HCT116 (cell line): ENCODE measurements around the gene CCNC. TPM values are rescaled to one million over a fixed set of nuclear protein-coding genes. Genes with fewer than 3 reads are reported as not detected.

ENCODE experiments used
- ATAC-seq: fragments of 200-7000 bp; cut with Tn5 transposase; 2 replicates; pipeline ENCODE4 v1.9.1; 2020; ENCODE audit warnings: mild to moderate bottlenecking, moderate library complexity
- BruUV-seq: library from RNA; stranded (reverse); fragments of 400-500 nt; replicated peaks from 2 replicates; lab custom pipeline; 2021; lab: Mats Ljungman, UMichigan
- CTCF ChIA-PET: fragments of 300-600 bp; sonication (Branson Sonifier 250); formaldehyde crosslinking; loops from one replicate; lab custom pipeline; 2021; ENCODE audit warnings: antibody characterized with exemption; lab: Charles Lee
- POLR2A ChIA-PET: fragments of 300-600, 350-600 bp; sonication (Branson Sonifier 250); formaldehyde crosslinking; loops from one replicate; lab custom pipeline; 2021; ENCODE audit warnings: antibody characterized with exemption; lab: Charles Lee
- RAD21 ChIA-PET, 2 experiments: fragments of 300-600 bp; sonication (Branson Sonifier 250); formaldehyde crosslinking; loops; one replicate each; lab custom pipeline; 2023; ENCODE audit warnings: low total read pairs in 2 of 2; ENCODE audit not compliant: uncharacterized antibody in 2 of 2, unreplicated experiment in 2 of 2, low non-redundant PET in 1 of 2; lab: Charles Lee
- DNase-seq: peaks from one replicate; pipeline ENCODE4 v3.0.0-alpha.2; 2010; ENCODE audit warnings: low read depth, low spot score
- H2AFZ ChIP-seq: fragments of 200-600 bp; shearing (Covaris generic), sonication (generic); 2 replicates; pipeline ENCODE4 v1.6.1; 2017; ENCODE audit warnings: low read depth, mixed run types, mixed read lengths, antibody characterized with exemption, low read length; ENCODE audit not compliant: poor library complexity, severe bottlenecking
- H3K27ac ChIP-seq: 2 replicates; pipeline ENCODE4 v1.5.1; 2012; ENCODE audit warnings: low read depth, low read length
- H3K27me3 ChIP-seq: fragments of 200-600 bp; sonication (generic); 2 replicates; pipeline ENCODE4 v1.6.1; 2016; ENCODE audit warnings: mixed run types, low read length, mixed read lengths; ENCODE audit not compliant: insufficient read depth
- H3K36me3 ChIP-seq, 2 experiments: fragments of 200-500 bp in 1 of 2; fragments of 200-600 bp in 1 of 2; sonication (Bioruptor generic) in 1 of 2; sonication (generic) in 1 of 2; 2 replicates each; pipeline versions ENCODE4 v1.5.1 to v1.6.1; 2014 to 2016; ENCODE audit warnings: low read length in 2 of 2, inconsistent platforms in 1 of 2, mixed read lengths in 1 of 2, mixed run types in 1 of 2; ENCODE audit not compliant: insufficient read depth in 2 of 2, control insufficient read depth in 1 of 2
- H3K4me1 ChIP-seq, 2 experiments: fragments of 200-600 bp in 1 of 2; sonication (generic) in 1 of 2; 2 replicates each; pipeline versions ENCODE4 v1.5.1 to v1.6.1; 2012 to 2017; ENCODE audit warnings: low read length in 2 of 2, inconsistent platforms in 1 of 2, mild to moderate bottlenecking in 1 of 2, mixed read lengths in 1 of 2, mixed run types in 1 of 2, moderate library complexity in 1 of 2; ENCODE audit not compliant: insufficient read depth in 2 of 2, control insufficient read depth in 1 of 2
- H3K4me2 ChIP-seq: fragments of 200-600 bp; sonication (generic); 2 replicates; pipeline ENCODE4 v1.6.1; 2017; ENCODE audit warnings: mixed run types, low read length, mixed read lengths
- H3K4me3 ChIP-seq, 2 experiments: fragments of 200-600 bp in 1 of 2; sonication (generic) in 1 of 2; replicated peaks in 1 of 2; 2 replicates each; pipeline ENCODE4 v1.5.1; 2011 to 2016; ENCODE audit warnings: low read length in 2 of 2, control low read depth in 1 of 2, low read depth in 1 of 2, mild to moderate bottlenecking in 1 of 2, mixed read lengths in 1 of 2, mixed run types in 1 of 2
- H3K79me2 ChIP-seq: fragments of 200-600 bp; sonication (generic); 2 replicates; pipeline ENCODE4 v1.6.1; 2017; ENCODE audit warnings: mild to moderate bottlenecking, mixed run types, low read length, moderate library complexity, mixed read lengths; ENCODE audit not compliant: insufficient read depth
- H3K9ac ChIP-seq: fragments of 200-600 bp; sonication (generic); 2 replicates; pipeline ENCODE4 v1.6.1; 2016; ENCODE audit warnings: low read length, mixed read lengths
- H3K9me2 ChIP-seq: fragments of 200-600 bp; sonication (generic), shearing (Covaris generic); 2 replicates; pipeline ENCODE4 v1.6.1; 2017; ENCODE audit warnings: mixed run types, mild to moderate bottlenecking, moderate library complexity; ENCODE audit not compliant: insufficient read depth
- H3K9me3 ChIP-seq, 2 experiments: fragments of 200-500 bp in 1 of 2; fragments of 200-600 bp in 1 of 2; sonication (Bioruptor generic) in 1 of 2; sonication (generic) in 1 of 2; 2 replicates each; pipeline ENCODE4 v1.6.1; 2014 to 2017; ENCODE audit warnings: low read length in 2 of 2, mixed read lengths in 2 of 2, inconsistent platforms in 1 of 2, low read depth in 1 of 2, mild to moderate bottlenecking in 1 of 2, mixed run types in 1 of 2, moderate library complexity in 1 of 2; ENCODE audit not compliant: control insufficient read depth in 1 of 2, insufficient read depth in 1 of 2
- H4K20me1 ChIP-seq: fragments of 200-600 bp; sonication (generic), shearing (Covaris generic); 2 replicates; pipeline ENCODE4 v1.6.1; 2017; ENCODE audit warnings: mixed run types, mild to moderate bottlenecking, moderate library complexity; ENCODE audit not compliant: insufficient read depth
- CEBPB ChIP-seq: IDR thresholded peaks from 2 replicates; pipeline ENCODE4 v1.6.1; 2012; ENCODE audit warnings: low read depth
- EGR1 ChIP-seq: IDR thresholded peaks from 2 replicates; pipeline ENCODE4 v1.6.1; 2012; ENCODE audit warnings: low read depth
- EZH2phosphoT487 ChIP-seq: fragments of 200-600 bp; IDR thresholded peaks from 2 replicates; pipeline ENCODE4 v1.6.1; 2018; ENCODE audit warnings: antibody characterized with exemption, borderline replicate concordance
- FOSL1 ChIP-seq: IDR thresholded peaks from 2 replicates; pipeline ENCODE4 v1.6.1; 2012; ENCODE audit warnings: low read depth
- JUND ChIP-seq: IDR thresholded peaks from 2 replicates; pipeline ENCODE4 v1.6.1; 2012
- RAD21 ChIP-seq: IDR thresholded peaks from 2 replicates; pipeline ENCODE4 v1.6.1; 2012; ENCODE audit warnings: low read depth, mild to moderate bottlenecking
- SIN3A ChIP-seq: IDR thresholded peaks from 2 replicates; pipeline ENCODE4 v1.6.1; 2012; ENCODE audit warnings: low read depth
- SP1 ChIP-seq: IDR thresholded peaks from 2 replicates; pipeline ENCODE4 v1.6.1; 2012; ENCODE audit warnings: low read depth
- SRF ChIP-seq: IDR thresholded peaks from 2 replicates; pipeline ENCODE4 v1.6.1; 2012; ENCODE audit warnings: low read depth
- TCF7L2 ChIP-seq: IDR thresholded peaks from 2 replicates; pipeline ENCODE4 v1.7.0; 2011; ENCODE audit warnings: borderline replicate concordance, inconsistent platforms; ENCODE audit not compliant: insufficient read depth, insufficient read length; ENCODE audit errors: extremely low read depth
- YY1 ChIP-seq: IDR thresholded peaks from 2 replicates; pipeline ENCODE4 v1.6.1; 2011; ENCODE audit warnings: low read length, low read depth, moderate library complexity, mild to moderate bottlenecking; ENCODE audit not compliant: insufficient replicate concordance; ENCODE audit errors: extremely low read depth
- ZFX ChIP-seq: fragments of 450-650 bp; IDR thresholded peaks from 2 replicates; pipeline ENCODE4 v1.6.1; 2017
- ZNF274 ChIP-seq: fragments of 200-500 bp; sonication (Bioruptor generic); IDR thresholded peaks from 2 replicates; pipeline ENCODE4 v1.6.1; 2014; ENCODE audit warnings: mild to moderate bottlenecking, low read depth, low read length, inconsistent platforms
- intact Hi-C: fragments of 100-400 bp; cut with micrococcal nuclease; formaldehyde crosslinking; loops from 2 replicates; pipeline ENCODE4 v1.10.0; 2022
- total RNA-seq: library from RNA; stranded (reverse); gene quantifications from one replicate; pipeline ENCODE4 v1.2.1, GENCODE V29; 2021; ENCODE audit not compliant: unreplicated experiment
- TF ChIP-seq, protein P1 (sequence below), 3 experiments: fragments of 200-600 bp in 1 of 3; sonication (generic) in 1 of 3; IDR thresholded peaks in 2 of 3; conservative IDR thresholded peaks in 1 of 3; 2 replicates each; pipeline ENCODE4 v1.5.1; 2012 to 2017; ENCODE audit warnings: low read depth in 2 of 3, low read length in 2 of 3, antibody characterized with exemption in 1 of 3, borderline replicate concordance in 1 of 3, control low read depth in 1 of 3, mild to moderate bottlenecking in 1 of 3, mixed read lengths in 1 of 3, mixed run types in 1 of 3, moderate library complexity in 1 of 3; ENCODE audit not compliant: insufficient read depth in 1 of 3
- TF ChIP-seq, protein P2 (sequence below): IDR thresholded peaks from 2 replicates; pipeline ENCODE4 v1.6.1; 2011; ENCODE audit warnings: mild to moderate bottlenecking, low read length, moderate library complexity; ENCODE audit not compliant: insufficient replicate concordance; ENCODE audit errors: extremely low read depth
- TF ChIP-seq, protein P3 (sequence below): IDR thresholded peaks from 2 replicates; pipeline ENCODE4 v1.6.1; 2012

The CCNC gene
- total RNA-seq, 1 experiment from 2014 or later, result 78.5 TPM

DNA sequence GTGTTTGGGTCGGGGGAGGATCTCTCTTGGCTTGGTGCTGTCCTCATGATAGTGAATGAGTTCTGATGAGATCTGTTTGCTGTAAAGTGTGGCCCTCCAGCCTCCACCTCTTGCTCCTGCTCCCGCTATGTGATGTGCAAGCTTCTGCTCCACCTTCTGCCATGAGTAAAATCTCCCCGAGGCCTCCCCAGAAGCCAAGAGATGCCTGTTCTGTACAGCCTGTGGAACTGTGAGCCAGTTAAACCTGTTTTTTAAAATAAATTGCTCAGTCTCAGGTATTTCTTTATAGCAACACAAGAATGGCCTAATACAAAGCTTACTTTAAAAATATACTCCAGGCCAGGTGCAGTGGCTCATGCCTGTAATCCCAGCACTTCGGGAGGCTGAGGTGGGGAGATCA is 11.3 kb upstream of the CCNC start:
- CTCF ChIA-PET, result no interaction called here
- RAD21 ChIA-PET, result no interaction called here
- Histone ChIP-seq H3K4me3 (no peak overlapping the region), H4K20me1 (no peaks in the 10 kb centered on the region), H3K4me2 (no peak overlapping the region), H3K4me1 (no peaks in the 10 kb centered on the region), H3K27me3 (no peaks in the 10 kb centered on the region), H3K9me3 (no peaks in the 10 kb centered on the region), H3K27ac (no peak overlapping the region), H3K79me2 (no peaks in the 10 kb centered on the region), H2AFZ (no peak overlapping the region), H3K9me2 (no peaks in the 10 kb centered on the region), H3K36me3 (no peaks in the 10 kb centered on the region), H3K9ac (no peak overlapping the region)
- DNase-seq (no peak), ATAC-seq (no peak)
- intact Hi-C loops, result no loop called here
- POLR2A ChIA-PET, result no interaction called here
- no peak for TF ChIP-seq SP1
- no peak for TF ChIP-seq EGR1
- no peak for TF ChIP-seq FOSL1
- TF ChIP-seq TCF7L2, result no peak
- TF ChIP-seq JUND, result no peak
- TF ChIP-seq EZH2phosphoT487, result no peak
- no peak for TF ChIP-seq ZFX
- no peak for TF ChIP-seq SIN3A
- no peak for TF ChIP-seq RAD21
- TF ChIP-seq YY1, result no peak
- TF ChIP-seq, protein P1, sequence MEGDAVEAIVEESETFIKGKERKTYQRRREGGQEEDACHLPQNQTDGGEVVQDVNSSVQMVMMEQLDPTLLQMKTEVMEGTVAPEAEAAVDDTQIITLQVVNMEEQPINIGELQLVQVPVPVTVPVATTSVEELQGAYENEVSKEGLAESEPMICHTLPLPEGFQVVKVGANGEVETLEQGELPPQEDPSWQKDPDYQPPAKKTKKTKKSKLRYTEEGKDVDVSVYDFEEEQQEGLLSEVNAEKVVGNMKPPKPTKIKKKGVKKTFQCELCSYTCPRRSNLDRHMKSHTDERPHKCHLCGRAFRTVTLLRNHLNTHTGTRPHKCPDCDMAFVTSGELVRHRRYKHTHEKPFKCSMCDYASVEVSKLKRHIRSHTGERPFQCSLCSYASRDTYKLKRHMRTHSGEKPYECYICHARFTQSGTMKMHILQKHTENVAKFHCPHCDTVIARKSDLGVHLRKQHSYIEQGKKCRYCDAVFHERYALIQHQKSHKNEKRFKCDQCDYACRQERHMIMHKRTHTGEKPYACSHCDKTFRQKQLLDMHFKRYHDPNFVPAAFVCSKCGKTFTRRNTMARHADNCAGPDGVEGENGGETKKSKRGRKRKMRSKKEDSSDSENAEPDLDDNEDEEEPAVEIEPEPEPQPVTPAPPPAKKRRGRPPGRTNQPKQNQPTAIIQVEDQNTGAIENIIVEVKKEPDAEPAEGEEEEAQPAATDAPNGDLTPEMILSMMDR (IDR thresholded peaks at IDR 0.05 in 2 of 3, conservative IDR thresholded peaks at IDR 0.05 in 1 of 3; ENCODE audit: borderline replicate concordance in 1 of 3, insufficient read depth in 1 of 3, low read depth in 2 of 3, low read length in 2 of 3), result no peak
- TF ChIP-seq, protein P2, sequence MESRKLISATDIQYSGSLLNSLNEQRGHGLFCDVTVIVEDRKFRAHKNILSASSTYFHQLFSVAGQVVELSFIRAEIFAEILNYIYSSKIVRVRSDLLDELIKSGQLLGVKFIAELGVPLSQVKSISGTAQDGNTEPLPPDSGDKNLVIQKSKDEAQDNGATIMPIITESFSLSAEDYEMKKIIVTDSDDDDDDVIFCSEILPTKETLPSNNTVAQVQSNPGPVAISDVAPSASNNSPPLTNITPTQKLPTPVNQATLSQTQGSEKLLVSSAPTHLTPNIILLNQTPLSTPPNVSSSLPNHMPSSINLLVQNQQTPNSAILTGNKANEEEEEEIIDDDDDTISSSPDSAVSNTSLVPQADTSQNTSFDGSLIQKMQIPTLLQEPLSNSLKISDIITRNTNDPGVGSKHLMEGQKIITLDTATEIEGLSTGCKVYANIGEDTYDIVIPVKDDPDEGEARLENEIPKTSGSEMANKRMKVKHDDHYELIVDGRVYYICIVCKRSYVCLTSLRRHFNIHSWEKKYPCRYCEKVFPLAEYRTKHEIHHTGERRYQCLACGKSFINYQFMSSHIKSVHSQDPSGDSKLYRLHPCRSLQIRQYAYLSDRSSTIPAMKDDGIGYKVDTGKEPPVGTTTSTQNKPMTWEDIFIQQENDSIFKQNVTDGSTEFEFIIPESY, result no peak
- TF ChIP-seq, protein P3, sequence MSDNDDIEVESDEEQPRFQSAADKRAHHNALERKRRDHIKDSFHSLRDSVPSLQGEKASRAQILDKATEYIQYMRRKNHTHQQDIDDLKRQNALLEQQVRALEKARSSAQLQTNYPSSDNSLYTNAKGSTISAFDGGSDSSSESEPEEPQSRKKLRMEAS, result no peak
- no peak for TF ChIP-seq ZNF274
- no peak for TF ChIP-seq SRF
- TF ChIP-seq CEBPB, result no peak
- BruUV-seq, result no TSS peak
